SW480 (cell line): ENCODE measurements around the gene EFNA3.

Experiments
- DNase-seq: peaks from one replicate; pipeline ENCODE4 v3.0.0-alpha.2; 2016; ENCODE audit warnings: low spot score

The EFNA3 gene

DNA sequence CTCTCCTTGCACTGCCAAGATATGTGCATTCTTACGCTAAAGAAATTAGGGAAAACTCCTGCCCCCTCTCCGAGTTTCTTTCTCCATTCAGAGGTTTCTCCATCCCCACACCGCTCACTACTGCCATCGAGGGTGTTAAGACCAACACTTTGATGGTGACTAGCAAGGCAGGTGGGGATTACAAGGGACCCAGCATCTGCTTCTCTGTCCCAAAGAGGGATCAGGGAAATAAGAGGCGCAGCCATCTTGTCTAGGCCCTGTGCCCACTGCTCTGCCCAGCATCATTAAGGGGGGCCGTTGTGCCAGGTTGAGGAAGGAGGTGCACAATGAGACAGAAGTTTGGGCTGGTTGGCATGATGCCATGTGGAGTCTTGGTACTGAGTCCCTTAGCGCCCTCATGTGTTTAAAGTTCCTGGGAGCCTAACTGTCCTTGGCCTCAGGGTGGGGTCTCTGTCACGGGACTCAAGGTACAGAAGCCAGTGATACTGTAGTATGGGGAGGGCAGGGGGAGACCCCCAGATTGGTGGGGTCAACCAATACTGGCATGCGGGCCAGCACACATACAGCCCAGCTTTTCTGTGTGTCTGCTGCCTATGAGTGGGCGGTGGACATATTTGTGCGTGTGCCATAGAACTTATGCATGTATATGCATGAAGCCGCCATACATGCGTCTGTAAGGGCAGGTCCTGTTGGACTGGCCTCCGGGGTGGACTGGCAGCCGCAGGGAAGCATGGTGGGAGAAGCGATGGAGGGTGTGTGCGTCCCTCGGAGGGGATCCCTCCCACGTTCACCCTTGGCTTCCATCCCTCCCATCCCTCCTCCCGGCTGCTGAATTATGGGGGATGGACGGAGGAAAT lies 5.5 kb downstream of the EFNA3 start:
- DNase-seq = peak; percentile 56

DNA sequence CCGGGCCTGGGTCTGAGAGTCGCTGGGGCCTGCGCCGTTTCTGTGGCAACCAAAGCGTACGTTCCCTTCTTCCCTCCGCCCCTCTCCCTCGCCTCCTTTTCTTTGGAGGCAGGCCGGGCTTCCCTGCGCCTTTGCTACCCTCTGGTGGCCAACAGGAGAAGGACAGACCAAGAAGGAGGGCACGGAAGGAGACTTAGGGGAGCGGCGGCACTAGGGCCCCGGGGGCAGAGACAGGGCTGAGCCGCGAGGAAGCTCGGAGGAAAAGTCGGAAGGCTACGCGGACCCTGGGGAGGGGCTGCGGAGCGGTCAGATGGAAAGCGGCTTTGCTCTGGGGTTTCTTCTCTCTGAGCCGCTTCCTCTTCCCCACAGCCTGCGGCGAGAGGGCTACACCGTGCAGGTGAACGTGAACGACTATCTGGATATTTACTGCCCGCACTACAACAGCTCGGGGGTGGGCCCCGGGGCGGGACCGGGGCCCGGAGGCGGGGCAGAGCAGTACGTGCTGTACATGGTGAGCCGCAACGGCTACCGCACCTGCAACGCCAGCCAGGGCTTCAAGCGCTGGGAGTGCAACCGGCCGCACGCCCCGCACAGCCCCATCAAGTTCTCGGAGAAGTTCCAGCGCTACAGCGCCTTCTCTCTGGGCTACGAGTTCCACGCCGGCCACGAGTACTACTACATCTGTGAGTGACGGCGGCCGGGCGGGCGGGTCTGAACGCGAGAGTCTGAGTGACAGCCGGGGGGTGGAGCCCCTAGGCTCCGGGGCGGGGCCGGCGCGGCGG lies 6.3 kb downstream of the EFNA3 start:
- DNase-seq = peak; percentile 90

DNA sequence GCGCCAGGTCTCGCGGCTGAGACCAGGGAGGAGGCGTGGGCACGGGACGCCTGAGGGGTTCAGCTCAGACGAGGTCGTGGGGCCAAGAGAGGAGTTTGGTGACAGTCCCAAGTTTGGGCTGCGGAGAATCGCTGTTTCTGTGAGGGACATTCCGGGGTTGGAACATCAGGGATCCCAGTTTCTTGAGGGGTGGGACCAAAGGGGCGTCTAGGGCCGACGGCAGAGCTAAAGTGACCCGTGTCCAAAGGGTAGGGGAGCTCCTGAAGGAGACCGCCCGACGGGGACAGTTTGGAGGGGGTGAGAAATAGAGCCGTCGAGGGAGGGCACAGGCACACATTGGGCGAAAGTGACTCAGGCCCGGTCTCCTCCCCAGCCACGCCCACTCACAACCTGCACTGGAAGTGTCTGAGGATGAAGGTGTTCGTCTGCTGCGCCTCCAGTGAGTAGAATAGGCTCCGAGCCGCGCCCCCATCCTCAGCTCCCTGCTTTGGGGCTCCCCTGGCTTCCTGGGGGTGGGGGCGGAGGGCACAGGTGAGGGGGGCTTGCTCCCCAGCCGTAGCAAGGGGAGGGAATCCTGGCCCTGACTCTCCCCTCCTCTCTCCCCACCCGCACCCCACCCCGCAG lies 7.0 kb downstream of the EFNA3 start:
- DNase-seq = peak; percentile 77

DNA sequence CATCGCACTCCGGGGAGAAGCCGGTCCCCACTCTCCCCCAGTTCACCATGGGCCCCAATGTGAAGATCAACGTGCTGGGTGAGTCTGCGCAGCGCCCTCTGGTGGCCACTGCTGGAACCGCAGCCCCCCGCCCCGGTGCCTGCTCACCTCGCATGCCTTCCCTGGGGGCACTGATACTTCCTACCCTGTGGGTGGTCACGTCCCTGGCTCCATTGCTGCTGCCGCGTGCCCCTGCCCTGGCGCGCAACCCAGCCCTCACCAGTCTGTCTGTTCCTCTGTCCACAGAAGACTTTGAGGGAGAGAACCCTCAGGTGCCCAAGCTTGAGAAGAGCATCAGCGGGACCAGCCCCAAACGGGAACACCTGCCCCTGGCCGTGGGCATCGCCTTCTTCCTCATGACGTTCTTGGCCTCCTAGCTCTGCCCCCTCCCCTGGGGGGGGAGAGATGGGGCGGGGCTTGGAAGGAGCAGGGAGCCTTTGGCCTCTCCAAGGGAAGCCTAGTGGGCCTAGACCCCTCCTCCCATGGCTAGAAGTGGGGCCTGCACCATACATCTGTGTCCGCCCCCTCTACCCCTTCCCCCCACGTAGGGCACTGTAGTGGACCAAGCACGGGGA lies 7.6 kb downstream of the EFNA3 start:
- peak; percentile 59 for DNase-seq

DNA sequence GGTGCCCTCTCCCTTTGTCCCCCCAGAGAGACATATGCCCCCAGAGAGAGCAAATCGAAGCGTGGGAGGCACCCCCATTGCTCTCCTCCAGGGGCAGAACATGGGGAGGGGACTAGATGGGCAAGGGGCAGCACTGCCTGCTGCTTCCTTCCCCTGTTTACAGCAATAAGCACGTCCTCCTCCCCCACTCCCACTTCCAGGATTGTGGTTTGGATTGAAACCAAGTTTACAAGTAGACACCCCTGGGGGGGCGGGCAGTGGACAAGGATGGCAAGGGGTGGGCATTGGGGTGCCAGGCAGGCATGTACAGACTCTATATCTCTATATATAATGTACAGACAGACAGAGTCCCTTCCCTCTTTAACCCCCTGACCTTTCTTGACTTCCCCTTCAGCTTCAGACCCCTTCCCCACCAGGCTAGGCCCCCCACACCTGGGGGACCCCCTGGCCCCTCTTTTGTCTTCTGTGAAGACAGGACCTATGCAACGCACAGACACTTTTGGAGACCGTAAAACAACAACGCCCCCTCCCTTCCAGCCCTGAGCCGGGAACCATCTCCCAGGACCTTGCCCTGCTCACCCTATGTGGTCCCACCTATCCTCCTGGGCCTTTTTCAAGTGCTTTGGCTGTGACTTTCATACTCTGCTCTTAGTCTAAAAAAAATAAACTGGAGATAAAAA lies 8.4 kb downstream of the EFNA3 start:
- DNase-seq = no peak

DNA sequence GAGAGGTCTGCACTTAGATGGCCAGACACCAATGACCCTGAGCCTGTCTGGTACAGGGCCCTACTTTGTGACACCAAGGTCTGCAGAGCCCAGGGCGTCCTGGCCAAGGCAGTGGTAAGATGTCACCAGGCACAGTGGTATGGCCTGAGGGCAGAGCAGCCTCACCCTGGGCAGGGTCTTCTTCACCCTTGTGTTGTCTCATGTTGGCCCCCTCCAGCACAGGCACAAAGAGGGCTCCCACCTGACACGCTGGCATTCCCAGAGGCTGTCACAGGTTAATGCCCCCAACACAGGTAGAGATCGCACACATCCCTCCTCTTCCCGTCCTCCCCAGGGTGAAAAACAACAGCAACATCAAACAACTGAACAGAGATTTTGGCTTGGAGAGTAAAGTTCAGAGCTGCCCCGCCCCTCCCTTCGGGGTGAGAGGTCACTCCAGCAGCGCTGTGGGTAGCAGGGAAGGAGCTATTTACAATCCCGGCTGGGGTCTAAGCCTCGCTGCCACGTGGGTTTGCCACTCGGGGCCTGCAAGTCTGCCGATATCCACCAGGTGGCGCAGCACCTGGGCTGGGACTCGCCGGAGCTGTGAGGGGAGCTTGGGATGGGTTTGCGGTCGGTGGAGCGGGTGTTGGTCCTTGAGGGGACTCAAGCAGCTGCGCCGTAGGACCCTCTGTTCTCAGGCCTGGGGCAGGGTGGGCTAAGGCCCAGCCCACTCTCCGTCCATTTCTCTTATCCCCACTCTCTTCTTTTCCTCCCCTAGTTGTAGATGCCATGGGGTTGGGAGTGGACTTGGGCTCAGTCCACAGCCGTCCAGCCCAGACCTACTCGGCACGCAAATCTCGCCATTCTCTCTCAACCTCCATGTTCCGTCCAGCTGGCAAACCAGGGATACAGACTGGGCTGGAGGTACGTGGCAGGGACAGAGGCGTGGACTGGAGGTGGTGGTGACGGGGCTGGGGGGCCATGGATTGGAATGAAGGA lies 12.7 kb downstream of the EFNA3 start:
- peak; percentile 57 for DNase-seq

DNA sequence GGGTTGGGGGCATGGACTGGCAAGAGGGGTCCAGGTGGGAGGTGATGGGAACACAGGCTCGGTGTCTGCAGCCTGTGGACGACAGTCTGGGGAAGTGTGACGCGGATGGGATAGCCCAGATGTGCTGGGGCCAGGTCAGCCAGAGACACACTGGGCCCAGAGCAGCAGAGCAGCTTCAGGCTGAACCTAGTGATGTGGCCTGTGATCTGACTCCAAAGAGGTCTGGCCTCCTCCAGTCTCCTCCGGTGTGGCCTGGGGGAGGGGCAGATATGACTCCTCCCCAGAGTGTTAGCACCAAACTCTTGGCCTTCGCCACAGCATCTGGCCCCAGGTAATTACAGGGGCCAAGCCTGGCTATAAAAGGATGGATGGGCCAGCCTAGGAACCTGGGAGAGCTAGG lies 13.5 kb downstream of the EFNA3 start:
- no peak for DNase-seq

DNA sequence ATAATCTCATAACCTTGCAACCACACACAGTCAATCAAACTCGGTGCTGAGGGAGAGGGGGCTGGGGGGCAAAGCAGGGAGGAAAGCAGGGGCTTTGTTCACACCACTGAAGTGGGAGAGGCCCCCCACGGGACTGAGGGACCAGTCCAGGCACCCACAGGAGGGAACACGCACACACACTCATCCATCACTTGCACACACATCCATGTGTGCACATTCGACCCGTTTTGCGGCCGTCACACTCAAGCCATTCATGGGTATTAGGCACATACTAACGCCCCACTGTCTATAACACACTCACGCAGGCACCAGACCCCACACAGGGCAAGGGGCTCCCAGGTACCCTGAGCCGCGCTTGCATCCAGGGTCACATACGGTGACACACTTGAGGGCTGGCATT lies 14.0 kb downstream of the EFNA3 start:
- DNase-seq = no peak

DNA sequence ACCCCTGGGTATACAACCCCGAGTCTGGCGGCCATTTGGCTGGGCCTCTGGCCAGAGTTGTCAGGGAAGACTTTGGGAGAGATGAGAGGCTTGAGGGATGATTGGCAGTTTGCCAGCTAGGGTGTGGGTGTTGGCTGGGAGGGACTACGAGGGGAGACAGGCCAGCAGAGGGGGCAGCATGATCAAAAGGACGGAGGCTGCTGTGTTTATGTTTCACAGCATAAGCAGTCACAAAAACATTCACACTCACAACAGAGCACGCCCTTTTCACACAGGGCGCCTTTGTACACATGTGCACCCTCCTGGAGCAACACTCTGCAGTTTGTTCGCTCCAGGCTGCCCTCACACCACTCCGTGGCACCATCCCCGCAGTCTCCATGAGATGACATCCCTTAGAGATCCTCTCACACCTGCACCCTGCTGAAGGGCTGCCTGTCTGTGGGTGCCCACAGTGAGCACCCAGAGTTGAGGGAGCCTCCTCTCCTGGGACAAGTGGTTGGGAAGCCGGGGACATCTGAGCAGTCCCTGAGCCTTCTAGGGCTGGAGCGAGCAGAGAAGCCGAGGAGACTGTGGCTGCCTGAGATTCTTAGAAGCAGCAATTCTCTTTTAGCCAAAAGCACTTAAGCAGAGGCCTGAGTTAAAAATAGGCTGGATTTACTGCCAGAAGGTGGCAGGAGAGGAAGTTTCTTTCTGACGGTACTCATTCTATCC lies 15.4 kb downstream of the EFNA3 start:
- peak; percentile 79 for DNase-seq

DNA sequence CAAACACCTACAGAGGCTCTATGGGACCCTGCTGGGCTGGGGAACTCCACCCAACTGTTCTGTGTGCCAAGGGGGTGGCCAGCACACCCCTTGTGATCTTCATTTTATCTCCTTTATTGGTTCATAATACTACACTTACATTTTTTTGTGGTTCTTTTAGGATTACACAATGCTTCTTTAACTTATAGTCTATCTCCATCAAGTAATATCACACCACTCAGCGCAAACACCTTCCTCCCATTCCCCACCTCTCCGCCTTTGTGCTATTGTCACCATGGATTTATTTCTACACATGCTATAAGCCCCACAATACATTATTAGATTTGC lies 15.9 kb downstream of the EFNA3 start:
- no peak for DNase-seq

DNA sequence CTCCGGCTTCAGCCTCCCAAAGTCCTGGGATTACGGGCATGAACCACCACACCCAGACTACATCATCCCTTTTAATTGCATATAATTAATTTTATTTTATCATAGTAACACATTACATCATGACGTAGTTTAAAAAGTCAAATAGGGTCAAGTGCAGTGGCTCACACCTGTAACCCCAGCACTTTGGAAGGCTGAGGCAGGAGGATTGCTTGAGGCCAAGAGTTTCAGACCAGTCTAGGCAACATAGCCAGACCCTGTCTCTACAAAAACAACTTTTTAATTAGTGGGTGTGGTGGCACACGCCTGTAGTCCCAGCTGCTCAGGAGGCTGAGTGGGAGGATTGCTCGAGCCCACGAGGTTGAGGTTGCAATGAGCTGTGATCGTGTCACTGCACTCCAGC lies 20.7 kb downstream of the EFNA3 start:
- no peak for DNase-seq

DNA sequence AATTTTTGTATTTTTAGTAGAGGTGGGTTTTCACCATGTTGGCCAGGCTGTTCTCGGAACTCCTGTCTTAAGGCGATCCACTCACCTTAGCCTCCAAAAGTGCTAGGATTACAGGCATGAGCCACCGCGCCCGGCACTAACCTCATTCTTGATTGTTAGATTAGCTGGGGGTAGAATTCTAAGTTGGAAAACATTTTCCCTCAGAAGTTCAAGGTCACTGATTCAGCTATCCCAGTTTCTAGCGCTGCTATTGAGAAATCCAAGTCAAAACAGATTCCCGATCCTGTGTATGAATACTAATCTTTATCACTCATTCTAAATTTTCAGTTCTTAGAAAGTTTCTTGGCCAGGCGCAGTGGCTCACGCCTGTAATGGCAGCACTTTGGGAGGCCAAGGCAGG lies 24.7 kb downstream of the EFNA3 start:
- no peak for DNase-seq

DNA sequence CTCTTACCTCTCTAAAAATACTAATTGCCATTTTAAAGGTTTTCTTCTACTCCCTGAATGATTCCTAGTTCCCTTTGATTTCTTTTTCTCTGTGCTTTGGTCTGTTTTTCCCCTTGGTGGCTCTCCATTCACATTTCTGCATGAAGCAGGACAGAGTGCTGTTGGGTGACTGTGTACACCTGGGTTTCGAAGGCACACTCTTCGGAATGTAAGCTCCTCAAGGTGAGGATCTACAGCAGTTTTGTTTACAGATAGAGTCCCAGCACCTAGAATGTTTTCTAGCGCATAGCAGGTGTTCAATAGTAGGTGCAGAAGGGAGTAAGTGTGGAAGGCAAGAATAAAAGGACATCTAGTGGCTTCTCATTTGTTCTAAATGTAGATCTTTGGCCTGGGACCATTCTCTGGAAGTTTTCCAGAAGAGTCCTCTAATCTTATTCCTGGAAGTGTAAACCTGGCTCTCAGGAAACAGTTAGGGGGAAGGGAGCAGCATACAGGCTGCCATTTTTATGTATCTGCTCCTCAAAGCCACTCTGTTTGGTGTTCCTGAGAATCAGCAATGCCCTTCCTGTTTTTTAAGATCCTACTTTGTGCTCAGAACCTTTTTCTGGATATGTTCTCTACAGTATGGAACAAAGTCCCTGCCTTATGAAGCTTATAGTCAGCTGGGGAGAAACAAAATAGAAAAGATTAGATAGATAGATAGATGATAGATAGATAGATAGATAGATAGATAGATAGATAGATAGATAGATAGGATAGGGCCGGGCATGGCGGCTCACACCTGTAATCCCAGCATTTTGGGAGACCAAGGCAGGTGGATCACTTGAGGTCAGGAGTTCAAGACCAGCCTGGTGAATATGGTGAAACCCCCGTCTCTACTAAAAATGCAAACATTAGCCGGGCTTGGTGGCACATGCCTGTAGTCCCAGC lies 26.2 kb downstream of the EFNA3 start:
- DNase-seq = no peak

DNA sequence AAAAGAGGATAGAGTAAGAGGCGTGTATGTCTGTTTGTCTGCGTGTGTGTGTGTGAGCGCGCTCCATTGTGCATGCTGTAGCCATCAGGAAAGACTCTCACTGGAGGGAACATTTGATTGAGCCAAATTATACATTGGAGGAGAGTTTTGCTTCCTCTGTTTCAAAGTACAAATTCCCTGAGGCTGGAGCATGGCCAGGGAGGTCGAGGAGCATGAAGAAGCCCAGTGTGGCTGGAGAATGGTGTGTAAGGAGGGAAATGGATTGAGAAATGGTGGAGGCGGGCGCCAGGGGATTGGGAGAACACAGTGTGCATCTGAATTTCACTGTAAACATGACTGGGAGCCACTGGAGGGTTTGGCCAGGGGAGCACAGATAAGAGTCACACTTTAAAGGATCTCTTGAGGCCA lies 27.0 kb downstream of the EFNA3 start:
- DNase-seq = no peak

DNA sequence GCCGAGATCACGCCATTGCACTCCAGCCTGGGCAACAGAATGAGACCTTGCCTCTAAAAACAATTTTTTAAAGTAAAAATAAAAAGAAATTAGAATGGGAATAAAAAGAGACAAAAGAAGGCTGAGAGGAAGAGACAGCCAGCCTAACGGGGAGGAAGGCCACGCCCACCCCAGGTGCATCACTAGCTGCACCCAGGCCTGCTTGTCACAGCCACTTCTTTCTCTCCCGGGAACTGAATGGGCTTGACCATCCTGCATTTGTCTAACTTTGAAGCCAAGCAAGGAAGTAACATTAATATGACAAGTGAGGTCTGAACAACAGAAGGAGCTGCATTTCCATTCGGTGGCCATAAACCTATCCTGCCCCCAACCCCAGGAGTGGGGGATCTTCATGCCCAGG lies 28.2 kb downstream of the EFNA3 start:
- DNase-seq = no peak

DNA sequence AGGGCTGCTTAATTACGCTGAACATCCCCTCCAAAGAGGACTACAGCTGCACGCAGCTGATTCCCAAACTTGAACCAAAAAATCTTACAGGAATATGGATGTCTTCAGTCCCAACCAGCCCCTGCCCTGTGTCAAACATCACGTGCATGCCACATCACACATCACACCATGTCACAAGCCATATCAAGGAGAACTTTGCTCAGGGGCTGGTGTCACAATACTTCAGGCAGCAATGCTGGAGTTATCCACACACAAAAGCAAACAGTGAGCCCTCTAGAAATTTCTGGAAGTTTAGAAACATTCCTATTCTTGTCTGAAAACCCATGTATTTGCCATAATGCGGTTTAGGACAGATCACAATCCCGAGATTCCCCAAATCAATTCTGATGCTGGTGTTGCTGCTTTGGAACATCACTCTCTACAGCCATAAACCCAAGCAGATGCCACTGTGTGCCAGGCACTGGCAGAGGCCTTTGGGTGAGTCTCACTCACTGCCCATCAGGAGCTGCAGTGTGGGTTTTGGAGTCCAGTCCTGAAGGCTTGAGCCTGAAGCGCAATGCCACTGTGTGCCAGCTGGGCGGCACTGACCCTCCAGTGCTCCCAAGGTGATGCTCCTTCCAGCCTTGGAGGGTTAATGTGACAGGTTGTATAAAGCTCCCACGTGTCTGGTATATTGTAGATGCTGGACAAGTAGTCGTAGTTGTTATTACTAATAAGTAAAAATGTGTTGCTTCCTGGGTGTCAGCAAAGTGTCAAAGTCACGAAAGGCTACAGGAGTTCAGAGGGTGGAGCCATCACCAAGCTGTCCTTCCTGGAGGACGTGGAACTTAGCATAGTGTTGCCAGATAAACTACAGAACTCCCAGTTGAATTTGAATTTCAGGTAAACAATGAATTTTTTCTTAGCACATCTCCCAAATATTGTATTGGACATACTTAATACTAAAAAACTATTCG lies 28.9 kb downstream of the EFNA3 start:
- no peak for DNase-seq

DNA sequence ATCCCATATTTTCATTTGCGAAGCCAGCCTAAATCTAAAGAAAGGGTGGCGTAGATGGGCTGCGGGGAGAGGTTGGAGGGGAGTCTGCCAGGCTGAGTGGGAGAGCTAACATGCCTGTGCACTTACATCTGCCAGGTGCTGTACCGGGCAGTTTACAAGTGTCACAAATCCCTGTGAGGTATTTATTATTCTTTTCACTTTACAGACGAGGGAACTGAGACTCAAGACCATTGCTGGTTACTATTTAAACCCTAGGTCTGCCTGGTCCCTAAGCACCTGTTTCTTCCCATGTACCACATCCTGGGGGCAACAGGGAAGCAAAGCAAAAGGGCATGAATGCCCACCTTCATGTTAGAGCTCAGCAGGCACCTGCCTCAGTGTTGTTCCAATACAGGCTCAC lies 29.7 kb downstream of the EFNA3 start:
- no peak for DNase-seq

DNA sequence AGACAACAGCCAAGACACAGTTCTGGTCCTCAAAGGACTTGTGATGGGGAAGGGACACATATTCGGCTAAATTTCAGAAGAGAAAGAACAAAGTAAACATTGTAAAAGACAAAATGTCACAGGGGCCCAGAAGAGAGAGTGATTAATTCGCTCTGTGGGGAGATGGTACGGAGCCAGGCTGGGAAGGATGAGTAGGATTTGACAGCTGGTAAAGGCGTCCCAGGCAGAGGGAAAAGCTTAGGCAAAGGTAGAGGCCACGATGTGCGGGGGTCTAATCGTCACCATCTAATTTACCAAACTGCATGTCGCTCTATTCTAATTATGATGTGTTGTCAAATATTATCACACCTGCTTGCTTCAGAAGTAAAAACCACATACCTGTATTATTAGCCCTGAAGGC lies 31.7 kb downstream of the EFNA3 start:
- DNase-seq = no peak
